Heart left ventricle (tissue), 16 donors: ENCODE results near the gene CACNA1E. TPM values are rescaled to one million over a fixed set of nuclear protein-coding genes. Genes with fewer than 3 reads are reported as not detected.

Source experiments
- ATAC-seq, 4 donors: fragments of 200-7000 bp; cut with Tn5 transposase; one replicate each; pipeline ENCODE4 v1.9.1; 2020 to 2022; ENCODE audit warnings: moderate library complexity in 4 of 4, mild to moderate bottlenecking in 3 of 4, moderate number of reproducible peaks in 1 of 4
- DNase-seq, 5 donors: peaks; one replicate each; pipeline ENCODE4 v3.0.0-alpha.2; 2020
- H3K27ac ChIP-seq, 12 donors: fragments of 200-600 bp; sonication (generic) in 4 of 12; one replicate each; pipeline versions ENCODE4 v1.5.0 to v1.8.0; 2016 to 2022; ENCODE audit warnings: mild to moderate bottlenecking in 2 of 12
- H3K27me3 ChIP-seq, 9 donors: fragments of 200-600 bp; sonication (generic) in 2 of 9; one replicate each; pipeline versions ENCODE4 v1.5.1 to v1.8.0; 2016 to 2022; ENCODE audit warnings: mild to moderate bottlenecking in 3 of 9
- H3K36me3 ChIP-seq, 9 donors: fragments of 200-600 bp; sonication (generic) in 2 of 9; one replicate each; pipeline versions ENCODE4 v1.5.0 to v1.8.0; 2018 to 2022; ENCODE audit warnings: mild to moderate bottlenecking in 2 of 9
- H3K4me1 ChIP-seq, 12 donors: fragments of 200-600 bp; sonication (generic) in 4 of 12; one replicate each; pipeline versions ENCODE4 v1.5.0 to v1.8.0; 2016 to 2022; ENCODE audit warnings: mild to moderate bottlenecking in 3 of 12
- H3K4me3 ChIP-seq, 12 donors: fragments of 200-600 bp; sonication (generic) in 4 of 12; one replicate each; pipeline versions ENCODE4 v1.5.0 to v1.8.0; 2017 to 2022; ENCODE audit warnings: mild to moderate bottlenecking in 9 of 12, moderate library complexity in 4 of 12
- H3K9me3 ChIP-seq, 12 donors: fragments of 200-600 bp; sonication (generic) in 4 of 12; one replicate each; pipeline versions ENCODE4 v1.5.0 to v1.8.0; 2016 to 2022; ENCODE audit warnings: mild to moderate bottlenecking in 1 of 12
- POLR2A ChIP-seq, 2 donors: fragments of 450-650 bp; IDR thresholded peaks; one replicate each; pipeline ENCODE4 v1.6.1; 2017; ENCODE audit warnings: antibody characterized with exemption in 2 of 2, mild to moderate bottlenecking in 2 of 2, moderate library complexity in 2 of 2
- WGBS, 4 donors: extraction: QIAGEN DNeasy Blood & Tissue Kit in 2 of 4; methylation state at CpG; one replicate each; pipeline versions ENCODE4 v1.1.5 to v1.1.7; 2013 to 2018; 5-methylcytosine and 5-hydroxymethylcytosine counted together
- intact Hi-C, 10 donors: fragments of 100-400 bp; cut with DNase I; formaldehyde crosslinking; loops; one replicate each; pipeline versions ENCODE4 v1.11.1 to v1.14.2; 2022
- polyA plus RNA-seq, 2 donors: library from polyadenylated mRNA; stranded (reverse); fragments of 200-250 nt; gene quantifications; one replicate each; pipeline ENCODE4 v1.2.3, GENCODE V29; 2013
- total RNA-seq, 9 donors: library from RNA; depleted of rRNA in 2 of 9; stranded (reverse); fragments of >200 nt in 2 of 9; fragmentation: NEBNext Ultra II Directional in 3 of 9; extraction: Animal tissue kit (Norgen Biotek cat#: 25700) in 3 of 9; gene quantifications; one replicate each; pipeline versions ENCODE4 v1.1.0 to v1.2.4, GENCODE V29; 2016 to 2023
- TF ChIP-seq, protein P1 (sequence below), 12 donors: fragments of 200-600 bp; sonication (generic) in 4 of 12; IDR thresholded peaks; one replicate each; pipeline versions ENCODE4 v1.5.0 to v1.8.0; 2018 to 2022; ENCODE audit warnings: antibody characterized with exemption in 12 of 12, mild to moderate bottlenecking in 5 of 12
- donor health status: ischemic (EF 13 %, LVEDD 7.1; RV severe dilation, severe dysfunction).
- donor health status: healthy with polysubstance abuse.
- donor health status: DM: no; HTN: yes; CAD: no.
- donor health status: DM: no; HTN: no; CAD: no.
- donor health status: ischemic (EF 25% LVEDD 6.9; RV normal size, moderate dysfunction).
- donor health status: ischemic (EF 25% LVEDD 5.7; RV mildly dilated, moderate dysfunction).
- donor health status: healthy.
- donor health status: DM: yes; HTN: yes; CAD: no.
- donor health status: ischemic (EF 35%, LVEDD 5.7; RV mildly dilated, moderate dysfunction).
- donor health status: nonischemic (EF 11% LVEDD 7.7; RV severe dilation, severe dysfunction).
- donor health status: DM: yes; HTN: yes; CAD: no.
- donor health status: PGD.
- donor health status: ischemic (EF 29% LVEDD 5.4; RV normal size, mild dysfunction).
- donor health status: nonischemic (EF 23%, LVEDD 6.1; RV moderate dilation, normal function).

Gene CACNA1E
- total and polyA plus RNA-seq, 11 donors: 0.02 to 1.9 (median 0.10) TPM

DNA sequence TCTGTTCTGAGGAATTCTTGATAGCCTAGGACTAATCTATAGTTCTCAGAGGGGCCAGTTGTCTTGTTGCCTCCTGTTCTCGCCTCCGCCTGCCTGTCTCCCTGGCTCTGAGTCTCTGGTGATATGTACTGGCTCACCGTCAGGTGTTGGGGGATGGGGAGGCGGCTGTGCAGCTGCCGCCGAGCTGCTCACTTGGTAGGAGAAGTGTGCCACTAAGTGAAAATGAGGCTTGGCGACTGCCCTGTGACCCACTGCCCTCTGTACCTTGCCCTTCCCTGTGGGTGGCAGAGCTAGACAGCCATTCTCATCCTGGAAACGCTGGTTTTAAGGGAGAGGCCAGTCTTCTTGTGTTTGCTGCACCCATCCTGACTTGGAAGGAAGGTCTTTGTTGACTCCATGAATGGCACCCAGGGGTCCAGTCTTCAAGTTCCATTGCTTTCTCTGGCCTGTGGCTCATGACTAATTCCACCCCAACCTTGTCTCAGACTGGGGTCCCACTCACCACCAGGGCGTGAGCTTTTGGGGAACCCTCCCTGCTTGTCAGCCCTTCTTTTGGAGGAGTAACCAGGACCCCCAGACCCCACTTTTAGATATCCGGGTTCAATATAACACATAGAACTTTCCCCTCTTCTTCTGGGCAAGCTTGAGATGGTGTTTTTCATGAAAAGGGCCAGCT is 120.6 kb downstream of the CACNA1E start:
- no peak for TF ChIP-seq POLR2A (IDR thresholded peaks at IDR 0.05)
- TF ChIP-seq, protein P1, sequence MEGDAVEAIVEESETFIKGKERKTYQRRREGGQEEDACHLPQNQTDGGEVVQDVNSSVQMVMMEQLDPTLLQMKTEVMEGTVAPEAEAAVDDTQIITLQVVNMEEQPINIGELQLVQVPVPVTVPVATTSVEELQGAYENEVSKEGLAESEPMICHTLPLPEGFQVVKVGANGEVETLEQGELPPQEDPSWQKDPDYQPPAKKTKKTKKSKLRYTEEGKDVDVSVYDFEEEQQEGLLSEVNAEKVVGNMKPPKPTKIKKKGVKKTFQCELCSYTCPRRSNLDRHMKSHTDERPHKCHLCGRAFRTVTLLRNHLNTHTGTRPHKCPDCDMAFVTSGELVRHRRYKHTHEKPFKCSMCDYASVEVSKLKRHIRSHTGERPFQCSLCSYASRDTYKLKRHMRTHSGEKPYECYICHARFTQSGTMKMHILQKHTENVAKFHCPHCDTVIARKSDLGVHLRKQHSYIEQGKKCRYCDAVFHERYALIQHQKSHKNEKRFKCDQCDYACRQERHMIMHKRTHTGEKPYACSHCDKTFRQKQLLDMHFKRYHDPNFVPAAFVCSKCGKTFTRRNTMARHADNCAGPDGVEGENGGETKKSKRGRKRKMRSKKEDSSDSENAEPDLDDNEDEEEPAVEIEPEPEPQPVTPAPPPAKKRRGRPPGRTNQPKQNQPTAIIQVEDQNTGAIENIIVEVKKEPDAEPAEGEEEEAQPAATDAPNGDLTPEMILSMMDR (IDR thresholded peaks at IDR 0.05): no peak
- Histone ChIP-seq H3K36me3 (no peaks in the 10 kb centered on the region), H3K9me3 (no peaks in the 10 kb centered on the region), H3K4me1 (no peaks in the 10 kb centered on the region), H3K4me3 (no peak overlapping the region), H3K27ac (no peak overlapping the region), H3K27me3 (peaks cover 0 to 11% (median 0%) of the 10 kb centered on the region in 9 donors)
- DNase-seq (no peak), ATAC-seq (no peak)
- 68 to 72% (median 70%) methylated on average over 6 to 10 of the region's 10 CpGs for WGBS, 4 donors
- intact Hi-C loops: no loop called here

DNA sequence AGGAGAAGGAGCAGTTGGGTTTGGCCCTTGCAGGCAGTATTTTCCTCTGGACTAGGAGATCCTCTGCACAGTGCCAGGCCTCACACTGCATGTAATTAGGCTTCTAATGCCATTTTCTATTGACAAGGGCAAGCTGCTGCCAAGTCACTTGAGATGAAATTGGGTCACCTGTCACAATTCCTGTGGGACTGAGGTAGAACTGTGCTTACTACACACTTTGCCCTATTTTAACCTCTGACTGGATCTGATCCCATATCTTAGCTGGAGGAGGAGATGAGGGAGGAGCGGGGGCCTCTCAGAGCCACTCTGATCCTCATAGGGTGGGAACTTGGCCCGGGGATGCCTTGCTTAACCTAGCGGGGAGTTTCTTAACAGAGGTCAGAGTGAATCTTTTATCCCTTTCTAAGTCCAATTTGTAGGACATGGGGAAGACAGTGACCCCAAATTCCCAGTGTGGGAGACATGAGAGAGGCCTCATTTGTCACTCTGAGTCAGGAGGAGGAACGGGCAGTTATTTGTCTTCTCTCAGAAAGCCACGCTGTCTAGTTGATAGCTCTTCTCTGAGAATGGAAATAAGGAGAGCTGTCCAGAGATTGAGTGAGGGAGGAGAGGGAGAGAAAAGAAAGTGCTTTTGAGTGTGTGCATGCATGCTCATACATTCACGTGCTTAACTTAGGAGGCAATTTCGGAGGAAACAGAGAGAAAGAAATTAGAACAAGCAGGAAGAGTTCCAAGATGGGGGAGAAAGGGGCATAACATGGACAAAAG is 121.3 kb downstream of the CACNA1E start:
- Histone ChIP-seq H3K4me1 (no peaks in the 10 kb centered on the region), H3K27ac (no peak overlapping the region), H3K9me3 (no peaks in the 10 kb centered on the region), H3K36me3 (no peaks in the 10 kb centered on the region), H3K4me3 (no peak overlapping the region), H3K27me3 (peaks cover 0 to 10% (median 0%) of the 10 kb centered on the region in 9 donors)
- WGBS, 4 donors: 69 to 81% (median 74%) methylated on average over 7 of the region's 7 CpGs
- TF ChIP-seq, protein P1 (IDR thresholded peaks at IDR 0.05): no peak
- TF ChIP-seq POLR2A (IDR thresholded peaks at IDR 0.05): no peak
- ATAC-seq (no peak), DNase-seq (no peak)
- intact Hi-C loops: no loop called here

DNA sequence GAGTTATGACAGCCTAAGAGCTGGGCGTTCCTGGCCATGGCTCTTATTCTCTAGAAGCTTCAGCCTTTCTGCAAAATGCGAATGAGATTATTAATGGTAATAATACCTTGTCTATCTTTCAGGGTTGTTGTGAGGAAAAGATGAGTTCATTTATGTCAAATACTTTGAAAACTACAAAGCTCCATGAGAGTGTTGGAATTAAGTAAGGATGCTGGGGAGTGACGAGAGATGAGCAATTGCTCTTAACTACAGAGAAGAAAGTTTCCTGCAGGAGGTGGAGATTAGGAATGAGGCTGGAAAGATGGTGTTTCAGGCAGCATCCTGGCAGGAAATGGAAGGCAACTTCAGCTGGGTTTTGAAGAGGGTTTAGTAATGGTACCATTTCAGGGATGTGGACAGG is 124.2 kb downstream of the CACNA1E start:
- intact Hi-C loops: no loop called here
- Histone ChIP-seq H3K27ac (no peak overlapping the region), H3K4me3 (no peak overlapping the region), H3K4me1 (no peaks in the 10 kb centered on the region), H3K27me3 (peaks cover 0 to 6% (median 0%) of the 10 kb centered on the region in 9 donors), H3K36me3 (no peaks in the 10 kb centered on the region), H3K9me3 (no peaks in the 10 kb centered on the region)
- TF ChIP-seq, protein P1 (IDR thresholded peaks at IDR 0.05): no peak
- no peak for TF ChIP-seq POLR2A (IDR thresholded peaks at IDR 0.05)
- no peak for ATAC-seq
- DNase-seq: no peak
- 79 to 81% (median 80%) methylated on average over 3 of the region's 3 CpGs for WGBS, 4 donors

- WGBS, 4 donors: 88 to 91% (median 89%) methylated on average over 4 of the region's 4 CpGs
- H3K27me3 ChIP-seq: peaks cover 0 to 6% (median 0%) of the 10 kb centered on the region in 9 donors
Measured at GRCh38 chr1:181608386-181608785, 125.1 kb downstream of the CACNA1E start.

More at GRCh38 chr1:181608386-181608785, 125.1 kb downstream of the CACNA1E start:
- Histone ChIP-seq H3K4me3 (no peak overlapping the region), H3K36me3 (no peaks in the 10 kb centered on the region), H3K27ac (no peak overlapping the region), H3K9me3 (peaks cover 0 to 4% (median 0%) of the 10 kb centered on the region in 12 donors), H3K4me1 (no peaks in the 10 kb centered on the region)
- no peak for TF ChIP-seq POLR2A (IDR thresholded peaks at IDR 0.05)
- TF ChIP-seq, protein P1 (IDR thresholded peaks at IDR 0.05): no peak
- intact Hi-C loops: no loop called here
- no peak for ATAC-seq
- no peak for DNase-seq
